Superior temporal gyrus (tissue), 1 donor: ENCODE data around the gene OR2AG2.
"Not testable (repeated sequence)": the region's sequence is repeated elsewhere in the genome, so short reads cannot be mapped to it uniquely, and the experiment has no call there.

Source experiments
- DNase-seq: peaks from one replicate; pipeline ENCODE4 v3.0.0-alpha.2; 2016; ENCODE audit errors: extremely low spot score

The OR2AG2 gene

GRCh38 chr11:6771926-6772893 lies at the start of gene OR2AG2:
Gene OR2AG2 (minus strand): TSS chr11:6771976. CDS start chr11:6768957, 3,019 bp downstream.
- DNase-seq = peak; percentile 14

DNA sequence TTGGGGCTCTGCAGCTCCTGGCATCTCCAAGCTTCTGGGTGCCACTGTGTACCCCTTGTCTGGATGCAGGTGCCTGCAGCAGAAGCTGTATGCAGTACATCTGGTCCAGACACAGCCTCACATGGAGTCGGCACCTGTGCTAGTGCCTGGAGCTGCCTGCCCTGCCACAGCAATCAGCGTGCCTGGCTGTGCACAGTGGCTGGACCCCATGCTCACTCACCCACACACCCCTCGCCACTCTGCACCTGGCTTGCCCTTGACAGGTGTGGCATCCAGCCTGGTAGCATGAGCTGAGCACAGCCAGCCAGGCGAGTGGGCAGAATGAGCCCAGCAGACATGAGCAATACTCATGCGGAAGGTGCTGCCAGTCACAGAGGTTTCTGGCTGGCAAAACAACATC lies 47.2 kb upstream of the OR2AG2 start:
- DNase-seq = no peak

GRCh38 chr11:6817694-6818093 lies 45.9 kb upstream of the OR2AG2 start:
- no peak for DNase-seq

GRCh38 chr11:6813656-6814055 lies 41.9 kb upstream of the OR2AG2 start:
- DNase-seq = no peak

GRCh38 chr11:6812390-6813005 lies 40.7 kb upstream of the OR2AG2 start:
- peak; percentile 48 for DNase-seq

- not testable (repeated sequence) for DNase-seq
Observed at GRCh38 chr11:6801075-6801474, 29.3 kb upstream of the OR2AG2 start.

DNA sequence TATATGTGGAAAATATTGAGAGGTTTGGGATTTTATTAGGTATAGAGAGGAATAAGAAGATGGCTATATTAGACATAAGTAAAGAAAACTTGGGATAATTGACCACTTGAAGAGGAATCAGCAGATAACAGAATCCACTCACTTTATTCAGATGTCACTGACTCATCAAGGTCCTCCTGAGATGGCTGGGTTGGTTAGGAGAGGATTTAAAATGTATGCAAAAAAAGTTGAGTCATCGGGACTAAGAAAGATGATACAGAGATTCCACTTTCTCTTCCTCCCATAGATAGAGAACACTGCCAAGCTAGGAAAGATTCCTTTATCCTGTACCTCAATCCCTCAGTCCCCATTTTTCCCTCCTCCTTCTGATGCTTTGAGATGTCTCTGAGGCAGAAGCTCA lies 27.6 kb upstream of the OR2AG2 start, which contains the start of gene OR6A2:
OR6A2 (minus strand) TSS at position 288 of the 400 bp plus-strand sequence. CDS start 3,981 bp downstream, outside the sequence.
- no peak for DNase-seq

DNA sequence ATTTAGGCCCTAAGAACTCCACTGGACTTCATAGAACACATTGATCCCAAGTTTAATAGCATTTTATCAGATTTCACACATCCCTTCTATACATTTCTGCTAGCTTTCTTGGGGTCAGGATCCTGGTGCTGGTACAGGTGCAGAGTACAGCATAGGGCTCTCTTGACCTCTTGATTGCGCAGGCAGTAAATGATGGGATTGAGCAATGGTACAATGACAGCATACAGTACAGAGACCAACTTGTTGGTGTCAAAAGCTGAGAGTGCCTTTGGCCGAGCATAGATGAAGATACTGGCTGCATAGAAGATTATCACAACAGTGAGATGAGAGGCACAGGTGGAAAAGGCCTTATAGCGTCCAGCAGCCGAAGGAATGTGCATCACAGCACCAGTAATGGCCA lies 22.9 kb upstream of the OR2AG2 start:
- DNase-seq = no peak

GRCh38 chr11:6790546-6790945 lies 18.8 kb upstream of the OR2AG2 start:
- no peak for DNase-seq

GRCh38 chr11:6782720-6783119 lies 10.9 kb upstream of the OR2AG2 start, which contains the start of gene OR2AG1:
Gene OR2AG1 (plus strand): TSS chr11:6783020. CDS start chr11:6785038, 2,018 bp downstream.
- DNase-seq = no peak

DNA sequence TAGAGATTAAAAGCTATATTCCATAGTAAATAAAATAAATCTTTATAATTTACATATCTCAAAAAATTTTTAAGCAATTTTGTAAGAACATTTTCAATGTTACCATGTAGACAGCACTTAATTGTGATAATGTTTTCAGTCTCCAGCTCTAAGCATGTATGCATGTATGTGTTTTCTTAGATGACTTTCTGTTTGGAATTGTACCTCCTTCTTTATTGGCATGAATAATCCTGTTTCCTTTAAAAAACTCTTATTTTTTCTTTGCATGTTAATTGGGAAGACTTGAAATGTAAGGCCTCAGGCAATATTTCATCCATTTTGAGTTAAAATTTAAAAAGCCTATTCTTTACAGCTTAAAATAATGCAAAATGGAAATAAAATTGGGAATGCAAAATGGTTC lies 9.1 kb upstream of the OR2AG2 start:
- no peak for DNase-seq

DNA sequence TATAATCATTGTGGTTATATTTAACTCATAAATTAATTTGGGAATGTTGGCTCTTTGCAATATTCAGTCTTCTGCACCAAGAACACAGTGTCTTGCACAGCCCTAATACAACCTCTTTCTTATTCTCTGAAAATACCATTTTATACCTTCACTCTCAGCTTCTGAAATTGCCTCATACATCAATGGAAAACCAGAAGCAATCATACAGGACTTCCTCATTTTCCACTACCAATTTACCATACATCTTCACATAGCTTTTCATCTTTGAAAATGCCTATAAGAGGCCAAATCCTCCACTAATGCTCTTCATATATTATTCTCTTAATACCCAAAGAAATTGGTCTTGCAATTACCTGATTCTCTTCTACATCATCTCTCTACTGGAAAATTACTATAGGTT lies 6.7 kb upstream of the OR2AG2 start:
- DNase-seq = no peak

DNA sequence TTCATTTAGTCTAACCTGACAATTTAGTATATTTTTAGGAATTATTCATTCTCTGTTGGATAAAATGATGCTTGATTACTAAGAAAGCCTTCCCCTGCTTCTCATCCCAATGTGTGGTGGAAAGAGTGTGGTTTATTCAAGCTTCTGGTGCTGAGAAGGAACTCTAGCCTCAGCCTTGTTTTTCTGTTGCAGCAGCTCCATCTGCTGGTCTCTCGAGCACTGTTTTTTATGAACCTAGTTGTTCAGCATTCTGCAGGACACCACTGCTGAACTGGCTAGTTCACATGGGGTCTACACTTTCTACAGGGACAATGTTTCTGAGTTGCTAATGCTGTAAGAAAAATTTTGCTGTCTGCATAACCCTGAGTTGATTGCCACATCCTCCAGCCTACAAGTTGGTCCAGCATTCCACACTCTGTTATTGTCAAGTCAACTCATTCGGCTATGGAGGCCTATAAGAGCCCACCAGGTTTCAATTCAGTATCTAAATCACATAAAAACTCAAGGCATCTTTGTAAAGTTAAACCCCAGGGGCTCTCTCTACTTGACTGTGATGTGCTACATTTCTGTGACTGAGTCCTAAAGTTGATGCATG lies 14.3 kb downstream of the OR2AG2 start:
- DNase-seq = peak; percentile 84

DNA sequence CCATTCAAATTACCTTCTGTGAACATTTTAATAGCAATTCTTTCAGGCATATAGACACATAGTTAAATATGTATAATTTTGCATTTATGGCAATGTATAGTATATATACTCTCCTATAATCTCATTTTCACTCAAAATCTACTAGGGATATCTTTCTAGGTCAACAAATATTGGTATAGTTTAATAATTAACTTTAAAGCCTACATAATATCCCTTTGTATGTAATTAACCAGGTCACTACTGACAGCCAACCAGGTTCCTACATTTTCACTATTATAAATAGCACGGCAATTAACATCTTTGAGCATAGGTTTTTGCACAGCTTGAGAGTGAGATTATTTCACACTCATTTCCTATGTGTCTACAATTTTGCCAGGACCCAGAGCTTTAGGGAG lies 15.8 kb downstream of the OR2AG2 start:
- DNase-seq = no peak

DNA sequence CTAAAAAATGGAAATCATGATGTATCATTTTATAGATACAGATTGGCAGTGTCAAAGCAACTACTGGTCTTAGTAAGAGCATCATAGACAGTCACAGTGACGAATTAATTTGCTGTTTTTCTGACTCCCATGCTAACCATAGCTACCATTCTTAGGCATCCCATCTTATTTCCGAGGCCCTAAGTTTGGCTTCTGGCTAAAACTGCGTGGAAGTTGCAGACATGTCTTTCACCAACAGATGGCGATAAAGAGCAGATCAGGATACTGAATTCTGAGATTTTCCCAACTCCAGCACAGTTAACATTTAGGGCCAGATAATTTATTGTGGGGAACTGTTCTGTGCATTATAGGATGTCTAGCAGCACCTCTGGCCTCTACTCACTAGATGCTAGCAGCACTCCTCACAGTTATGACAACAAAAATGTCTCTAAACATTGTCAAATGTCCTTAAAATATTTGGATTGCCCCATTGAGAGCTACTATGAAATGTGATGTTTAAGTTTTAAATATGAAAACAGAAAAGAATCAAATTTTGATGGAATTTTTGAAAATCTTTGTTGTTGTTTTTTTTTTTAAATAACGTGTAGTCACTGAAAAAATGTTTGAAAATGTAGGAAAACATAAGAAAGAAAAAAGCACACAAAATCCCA lies 16.3 kb downstream of the OR2AG2 start:
- DNase-seq = peak; percentile 77

- DNase-seq = no peak
Observed at GRCh38 chr11:6747097-6747668, 24.6 kb downstream of the OR2AG2 start.

DNA sequence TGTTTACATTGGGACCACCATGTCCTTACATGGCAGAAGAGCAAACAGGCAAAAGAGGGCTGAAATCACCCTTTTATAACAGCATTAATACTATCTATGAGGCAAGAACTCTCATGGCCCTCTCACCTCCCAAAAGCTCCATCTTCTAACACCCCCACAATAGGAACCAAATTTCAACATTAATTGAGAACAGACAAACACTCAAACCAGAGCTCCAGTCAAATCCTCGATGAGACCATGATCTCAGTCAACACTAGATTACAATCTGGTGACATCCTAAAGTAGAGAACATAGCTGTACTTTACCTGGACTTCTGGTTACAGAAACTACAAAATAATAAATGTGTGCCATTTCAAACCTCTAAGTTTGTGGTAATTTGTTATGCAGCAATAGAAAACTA lies 25.1 kb downstream of the OR2AG2 start:
- DNase-seq = no peak

DNA sequence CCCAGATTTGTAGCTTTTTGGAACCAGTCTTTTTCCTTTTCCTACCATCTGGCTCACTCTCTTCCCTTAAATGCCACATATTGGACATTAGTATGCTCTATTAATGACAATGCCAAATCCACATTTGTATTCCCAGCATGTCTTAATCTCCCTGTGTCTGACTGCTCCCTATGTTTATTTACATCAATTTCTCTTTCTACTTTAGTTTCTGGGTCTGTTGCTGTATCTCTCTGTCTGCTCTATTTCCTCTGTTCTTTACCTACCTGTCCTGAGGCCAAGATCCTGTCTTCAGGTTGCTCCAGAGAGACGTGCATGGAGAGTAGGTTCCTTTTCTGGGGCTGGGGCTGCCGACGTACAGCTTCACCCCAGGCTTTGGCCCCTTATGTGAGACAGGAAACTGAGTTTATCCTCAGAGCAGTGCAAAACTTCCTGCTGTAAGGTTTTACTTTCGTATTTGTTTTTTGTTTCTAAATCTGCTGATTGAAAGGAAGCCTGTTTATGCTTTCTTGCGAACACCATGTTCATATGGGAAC lies 25.6 kb downstream of the OR2AG2 start:
- DNase-seq = no peak

DNA sequence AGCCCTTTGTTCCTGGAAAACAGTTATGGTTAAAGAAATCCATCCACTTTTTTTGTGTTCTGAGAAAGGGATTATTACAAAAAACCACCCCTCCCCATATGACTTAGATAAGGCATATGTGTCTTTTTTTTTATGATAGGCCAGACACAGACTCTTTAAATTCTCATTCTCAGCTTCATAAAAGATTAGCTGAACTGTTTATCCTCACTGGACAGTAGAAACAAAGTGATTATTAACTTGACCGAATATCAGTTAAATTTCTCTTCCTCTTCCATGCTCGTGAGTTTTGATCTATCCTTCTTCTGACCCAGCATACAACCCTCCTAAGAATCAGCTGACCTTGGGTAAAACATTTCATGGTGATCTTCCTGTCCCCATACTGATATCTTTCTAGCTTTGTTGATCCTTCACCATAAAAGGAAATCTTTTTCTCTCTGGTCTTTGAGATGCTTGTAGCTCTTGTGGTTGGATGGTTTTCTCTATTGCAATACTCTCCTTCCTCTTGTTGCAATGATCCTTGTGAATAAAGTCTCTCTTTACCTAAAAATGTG lies 26.2 kb downstream of the OR2AG2 start:
- DNase-seq = no peak

DNA sequence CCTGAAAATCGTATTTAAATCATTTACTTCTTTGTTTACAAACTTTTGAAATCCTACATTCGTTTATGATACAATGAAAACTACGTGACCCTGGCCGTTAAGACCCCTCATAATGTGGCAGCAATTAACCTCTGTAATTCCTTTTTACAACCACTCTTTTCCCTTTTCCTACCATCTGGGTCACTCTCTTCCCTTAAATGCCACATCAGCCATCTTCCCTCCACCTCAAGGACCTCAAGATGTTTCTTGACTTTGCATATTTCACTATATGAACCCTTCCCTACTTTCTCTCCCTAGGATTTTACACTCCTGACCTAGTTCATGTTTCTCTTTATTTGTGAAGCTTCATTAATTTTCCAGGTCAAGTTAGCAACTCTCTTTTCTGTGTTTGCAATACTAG lies 26.8 kb downstream of the OR2AG2 start:
- no peak for DNase-seq

DNA sequence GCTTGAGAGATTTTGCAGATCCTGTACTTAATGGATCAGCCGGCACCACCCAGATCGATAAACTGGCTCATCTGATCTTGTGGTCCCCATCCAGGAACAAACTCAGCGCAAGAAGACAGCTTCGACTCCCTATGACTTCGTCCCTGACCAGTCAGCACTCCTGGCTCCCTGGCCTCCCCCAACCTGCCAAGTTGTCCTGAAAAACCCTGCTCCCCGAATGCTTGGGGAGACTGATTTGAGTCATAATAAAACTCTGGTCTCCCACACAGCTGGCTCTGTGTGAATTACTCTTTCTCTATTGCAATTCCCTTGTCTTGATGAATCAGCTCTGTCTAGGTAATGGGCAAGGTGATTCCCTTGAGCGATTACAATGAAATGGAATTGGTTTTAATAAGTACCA lies 29.5 kb downstream of the OR2AG2 start:
- DNase-seq = no peak
